NCI-H1105 (cell line): ENCODE data around the gene TRIM31.
A peak's percentile ranks its signal among the peaks of the same experiment; 100 is the strongest.
"Not testable (repeated sequence)": the region's sequence is repeated elsewhere in the genome, so short reads cannot be mapped to it uniquely, and the experiment has no call there.

Source experiments
- DNase-seq: peaks from one replicate; lab custom pipeline; 2025; lab: John Stamatoyannopoulos, UW

The TRIM31 gene

DNA sequence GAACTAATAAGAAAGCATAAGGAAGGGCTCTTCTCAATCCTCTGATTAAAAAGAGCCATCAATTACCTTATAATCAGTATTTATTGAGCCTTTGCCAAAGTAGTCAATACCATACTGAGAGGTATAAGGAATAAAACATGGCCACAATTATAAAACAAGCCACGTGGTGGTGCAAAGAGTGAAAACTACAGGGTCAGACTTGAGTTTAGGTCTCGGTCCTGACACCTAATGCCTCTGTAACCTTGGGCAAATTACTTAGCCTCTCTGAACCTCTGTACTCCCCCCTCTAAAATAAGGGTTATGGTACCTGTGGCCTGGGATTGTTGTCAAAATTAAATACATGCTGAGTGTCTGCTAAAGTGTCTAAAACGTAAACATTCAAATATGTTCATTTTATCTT, 36.3 kb upstream of the TRIM31 start:
- no peak for DNase-seq

DNA sequence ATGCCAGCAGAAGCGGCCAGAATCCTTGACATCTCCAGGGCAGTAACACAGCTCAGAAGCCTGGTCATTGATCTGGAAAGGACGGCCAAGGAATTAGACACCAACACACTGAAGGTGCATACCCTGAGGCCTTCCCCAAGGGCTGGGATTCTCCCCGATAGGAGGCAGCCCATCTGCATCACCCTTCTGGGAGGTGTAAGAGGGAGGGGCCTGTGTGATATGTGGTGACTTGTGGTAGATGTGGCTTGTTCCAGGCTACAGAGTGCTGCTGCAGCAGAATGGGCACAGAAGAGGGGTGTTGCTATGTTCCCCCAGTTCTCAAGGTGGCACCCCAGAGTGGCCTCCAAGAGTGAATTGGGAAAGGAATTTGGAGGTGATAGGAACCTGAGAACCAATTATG, 34.2 kb upstream of the TRIM31 start:
- DNase-seq: no peak

DNA sequence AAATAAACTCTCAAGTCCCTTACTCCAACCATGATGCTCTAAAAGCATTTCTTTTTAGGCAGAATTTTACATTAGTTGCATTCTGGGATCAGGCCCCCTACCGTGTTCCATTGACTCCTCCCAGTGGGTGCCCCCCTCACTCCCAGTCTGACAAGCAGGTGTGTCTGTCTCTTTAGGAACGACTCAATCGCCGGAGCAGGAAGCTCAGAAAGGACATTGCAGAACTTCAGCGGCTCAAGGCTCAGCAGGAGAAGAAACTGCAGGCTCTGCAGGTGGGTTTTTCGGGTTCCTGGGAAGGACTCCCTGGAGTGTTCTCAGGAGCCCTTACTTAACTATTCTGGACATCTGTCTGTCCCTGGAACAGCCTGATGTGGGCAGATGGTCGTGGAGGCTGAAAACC, 32.9 kb upstream of the TRIM31 start:
- DNase-seq: no peak

DNA sequence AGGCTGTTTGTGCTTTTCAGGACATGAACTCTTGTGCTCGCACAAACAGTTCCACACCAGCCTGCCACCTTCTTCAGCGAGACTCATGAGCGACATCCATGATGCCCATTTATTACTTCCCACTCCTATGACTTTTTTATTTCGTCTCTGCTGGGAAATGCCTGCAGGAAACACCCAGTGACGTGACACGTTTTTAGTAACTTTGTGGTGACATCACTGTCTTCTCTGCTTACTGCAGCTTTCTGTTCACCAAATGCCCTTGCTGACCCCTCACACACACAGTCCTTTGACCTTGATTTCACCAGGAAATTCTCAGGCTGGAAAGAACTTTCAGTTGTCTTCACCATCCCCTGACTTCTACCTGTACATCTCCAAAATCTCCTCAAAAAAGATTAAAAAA, 31.9 kb upstream of the TRIM31 start:
- DNase-seq: no peak

DNA sequence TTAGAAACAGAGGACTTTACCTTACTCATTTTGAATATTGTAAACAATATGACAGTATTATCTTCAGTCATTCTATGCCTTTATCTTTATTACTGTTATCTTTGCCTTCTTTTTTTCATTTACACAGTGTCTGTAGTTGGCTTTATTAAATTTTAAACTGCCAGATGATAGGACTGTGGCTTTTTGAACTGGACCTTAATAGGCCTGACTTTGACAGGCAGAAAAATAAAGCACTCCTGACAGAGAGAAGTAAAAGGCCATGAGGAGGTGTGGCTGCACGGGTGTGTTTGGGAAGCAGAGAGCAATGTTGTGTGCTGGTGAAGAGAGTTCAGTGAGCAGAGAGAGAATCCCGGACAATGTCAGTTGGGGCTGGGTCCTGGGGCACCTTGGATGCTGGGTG, 30.9 kb upstream of the TRIM31 start:
- DNase-seq: no peak

DNA sequence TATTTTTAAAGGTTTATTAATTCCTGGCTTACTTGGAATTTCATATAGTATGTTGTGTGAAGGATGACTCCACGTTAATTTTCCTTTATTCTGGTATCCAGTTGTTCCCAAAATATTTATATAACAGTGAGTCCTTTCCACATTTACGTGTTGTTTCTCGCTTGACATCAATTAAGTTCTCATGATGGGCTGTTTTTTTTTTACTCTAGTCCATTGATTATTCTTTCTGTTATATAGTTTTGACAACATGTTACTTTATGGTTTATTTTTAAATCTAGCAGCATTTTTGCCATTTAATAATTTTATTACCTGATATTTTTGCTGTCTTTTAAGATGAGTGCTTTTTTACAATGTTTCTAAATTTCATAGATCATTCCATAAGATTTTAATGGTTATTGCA, 29.8 kb upstream of the TRIM31 start:
- DNase-seq: no peak

DNA sequence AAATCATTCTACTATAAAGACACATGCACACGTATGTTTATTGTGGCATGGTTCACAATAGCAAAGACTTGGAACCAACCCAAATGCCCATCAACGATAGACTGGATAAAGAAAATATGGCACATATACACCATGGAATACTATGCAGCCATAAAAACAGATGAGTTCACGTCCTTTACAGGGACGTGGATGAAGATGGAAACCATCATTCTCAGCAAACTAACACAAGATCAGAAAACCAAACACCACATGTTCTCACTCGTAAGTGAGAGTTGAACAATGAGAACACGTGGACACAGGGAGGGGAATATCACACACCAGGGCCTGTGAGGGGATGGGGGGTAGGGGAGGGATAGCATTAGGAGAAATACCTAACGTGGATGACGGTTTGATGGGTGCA, 27.4 kb upstream of the TRIM31 start:
- DNase-seq: not testable (repeated sequence)

DNA sequence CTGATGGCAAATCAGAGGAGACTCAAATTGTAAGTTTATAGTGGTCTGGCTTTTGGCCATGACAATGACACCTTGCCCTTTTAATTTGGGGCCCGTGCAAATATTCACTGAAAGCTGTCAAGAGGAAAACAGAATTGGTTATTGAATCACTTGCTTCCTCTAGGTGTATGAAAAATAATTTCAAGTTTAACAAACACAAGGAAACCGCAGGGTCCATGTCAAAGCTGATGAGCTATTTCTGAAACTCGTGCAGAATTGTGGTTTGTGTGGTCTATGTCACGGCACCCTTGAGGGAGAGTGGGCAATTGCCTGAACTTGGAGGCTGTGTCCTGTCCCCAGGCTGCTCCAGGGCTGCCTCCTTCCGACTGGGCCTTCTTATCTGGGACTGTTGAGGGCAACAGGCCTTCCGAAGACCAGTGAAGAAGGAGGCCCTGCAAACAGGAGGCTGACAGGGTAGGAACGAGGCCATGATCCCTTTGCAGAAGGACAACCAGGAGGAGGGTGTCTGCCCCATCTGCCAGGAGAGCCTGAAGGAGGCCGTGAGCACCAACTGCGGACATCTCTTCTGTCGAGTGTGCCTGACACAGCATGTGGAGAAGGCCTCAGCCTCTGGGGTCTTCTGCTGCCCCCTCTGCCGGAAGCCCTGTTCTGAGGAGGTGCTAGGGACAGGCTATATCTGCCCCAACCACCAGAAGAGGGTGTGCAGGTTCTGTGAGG, 23.8 kb upstream of the TRIM31 start:
- no peak for DNase-seq

DNA sequence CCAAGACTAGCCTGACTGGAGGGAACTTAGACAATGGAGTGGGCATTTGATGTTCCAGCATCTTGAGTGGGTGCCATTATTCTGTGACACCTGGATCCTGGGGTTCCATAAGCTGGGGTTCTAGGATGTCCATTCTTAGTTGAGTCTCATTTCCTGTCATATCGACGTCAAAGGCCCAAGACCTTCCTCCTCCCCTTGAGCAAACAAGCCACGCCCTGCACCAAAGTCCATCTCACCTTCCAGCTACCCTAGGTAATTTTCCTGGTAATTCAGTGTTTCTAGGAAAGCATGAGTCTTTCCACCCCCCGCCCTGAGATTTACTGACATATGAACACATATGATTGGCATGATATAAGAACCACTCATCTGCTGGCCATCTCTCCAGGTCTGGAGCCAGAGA, 22.9 kb upstream of the TRIM31 start, which contains the start of gene TRIM40:
Gene TRIM40 (plus strand): TSS at position 384 of the 400 bp plus-strand sequence. CDS start 897 bp downstream, outside the sequence.
- DNase-seq: no peak

DNA sequence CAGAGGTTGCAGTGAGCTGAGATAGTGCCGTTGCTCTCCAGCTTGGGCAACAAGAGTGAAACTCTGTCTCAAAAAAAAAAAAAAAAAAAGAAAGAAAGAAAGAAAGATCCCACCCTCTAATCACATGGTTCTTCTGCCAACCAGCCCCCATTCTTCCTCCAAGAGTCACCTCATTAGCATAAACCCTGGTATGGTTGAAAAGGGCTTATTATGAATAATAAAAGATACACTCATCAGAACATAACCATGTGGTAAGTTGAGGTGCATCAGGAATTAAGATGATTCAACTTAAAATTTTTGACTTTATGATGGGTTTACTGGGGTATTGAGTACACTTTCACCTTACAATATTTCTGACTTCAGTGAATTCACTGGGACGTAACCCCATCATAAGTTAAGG, 22.3 kb upstream of the TRIM31 start:
- DNase-seq: no peak

DNA sequence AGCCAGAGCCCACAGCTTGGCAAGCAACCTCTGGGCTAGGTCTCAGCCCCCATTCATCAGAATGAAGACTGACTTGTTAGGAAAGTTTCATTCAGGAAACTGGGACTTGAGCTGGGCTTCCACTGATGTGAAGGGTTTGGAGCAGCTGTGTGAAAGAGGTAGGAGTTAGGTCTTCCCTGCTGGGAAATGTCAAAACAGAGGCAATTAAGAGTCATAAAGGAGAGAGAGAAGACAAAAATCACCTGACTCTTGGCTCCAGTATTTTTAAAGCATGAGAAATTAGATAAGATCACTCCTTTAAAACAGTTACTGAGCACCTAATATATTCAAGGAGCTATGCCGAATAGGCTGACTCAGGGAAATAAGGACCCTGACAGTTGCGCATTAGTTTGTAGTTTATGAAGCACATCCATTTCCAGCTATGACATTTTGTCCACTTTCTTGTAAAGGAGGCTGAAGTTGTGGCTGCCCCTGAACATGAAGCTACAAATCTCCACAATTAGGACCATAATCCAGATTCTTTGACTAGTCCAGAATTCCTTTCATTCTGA, 19.1 kb upstream of the TRIM31 start:
- DNase-seq: no peak

DNA sequence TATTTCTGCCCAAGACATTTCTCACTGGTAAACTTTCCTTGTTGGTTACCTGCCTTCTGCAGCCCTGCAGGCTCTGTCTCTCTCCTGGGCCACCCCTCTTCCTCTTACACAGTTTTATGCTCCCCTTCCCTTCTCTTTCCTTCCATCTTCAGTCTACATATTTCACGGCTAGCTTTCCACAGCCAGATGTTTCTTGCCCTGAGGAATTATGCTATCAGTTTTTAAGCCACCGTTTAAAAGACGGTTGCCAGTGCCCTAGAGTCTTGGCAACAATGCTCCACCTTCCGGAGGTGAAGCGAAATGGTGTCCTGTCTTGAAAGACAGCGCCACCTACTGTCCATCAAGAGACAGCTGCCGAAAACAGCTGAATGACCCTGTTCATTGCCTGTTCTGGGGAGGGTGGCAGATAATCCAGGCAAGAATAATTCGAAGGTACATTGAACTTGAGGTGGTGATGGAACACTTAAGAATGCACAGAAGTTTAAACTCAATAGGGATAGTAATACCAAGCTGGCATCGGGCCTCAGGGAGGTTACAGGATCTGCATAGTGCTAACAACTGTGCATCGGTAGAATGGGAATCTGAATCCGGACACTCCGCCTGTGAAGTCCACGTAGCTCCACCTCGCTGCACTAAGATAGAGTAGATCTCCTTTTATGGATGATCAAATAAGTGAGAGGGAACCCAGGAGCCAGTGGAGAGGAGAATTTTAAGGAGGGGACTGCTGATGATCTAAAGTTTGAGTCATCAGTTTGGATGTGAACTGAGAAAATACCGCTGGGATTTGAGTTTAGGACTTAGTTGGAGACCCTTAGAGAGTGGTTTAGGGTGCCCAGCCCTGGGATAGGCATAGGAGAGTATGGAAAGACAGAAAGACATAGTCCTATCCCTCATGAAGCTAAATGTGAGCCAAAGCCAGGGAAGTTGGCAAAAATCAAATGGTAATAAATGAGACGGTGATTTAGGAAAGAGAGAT, 18.3 kb upstream of the TRIM31 start:
- DNase-seq: peak; percentile 67

DNA sequence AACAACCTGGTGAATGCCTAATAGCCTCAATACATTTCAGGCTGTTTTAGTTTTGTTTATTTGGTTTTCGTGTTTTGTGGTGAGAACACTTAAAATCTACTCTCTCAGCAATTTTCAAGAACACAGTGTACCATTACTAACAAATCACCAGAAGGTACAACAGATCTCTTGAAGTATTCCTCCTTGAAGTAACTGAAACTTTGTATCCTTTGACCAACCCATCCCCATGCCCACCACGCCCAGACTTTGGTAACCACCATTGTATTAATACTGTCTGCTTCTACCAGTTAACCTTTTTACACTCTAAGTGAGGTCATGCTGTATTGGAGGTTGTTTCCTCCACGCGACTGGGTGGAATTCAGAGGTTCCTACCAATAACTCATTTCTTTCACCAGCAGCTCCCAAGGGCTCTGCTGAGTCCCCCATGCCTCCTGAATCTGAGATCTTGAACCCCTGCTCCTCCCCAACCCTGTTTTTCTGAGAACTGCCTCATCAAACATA, 17.3 kb upstream of the TRIM31 start:
- DNase-seq: no peak

DNA sequence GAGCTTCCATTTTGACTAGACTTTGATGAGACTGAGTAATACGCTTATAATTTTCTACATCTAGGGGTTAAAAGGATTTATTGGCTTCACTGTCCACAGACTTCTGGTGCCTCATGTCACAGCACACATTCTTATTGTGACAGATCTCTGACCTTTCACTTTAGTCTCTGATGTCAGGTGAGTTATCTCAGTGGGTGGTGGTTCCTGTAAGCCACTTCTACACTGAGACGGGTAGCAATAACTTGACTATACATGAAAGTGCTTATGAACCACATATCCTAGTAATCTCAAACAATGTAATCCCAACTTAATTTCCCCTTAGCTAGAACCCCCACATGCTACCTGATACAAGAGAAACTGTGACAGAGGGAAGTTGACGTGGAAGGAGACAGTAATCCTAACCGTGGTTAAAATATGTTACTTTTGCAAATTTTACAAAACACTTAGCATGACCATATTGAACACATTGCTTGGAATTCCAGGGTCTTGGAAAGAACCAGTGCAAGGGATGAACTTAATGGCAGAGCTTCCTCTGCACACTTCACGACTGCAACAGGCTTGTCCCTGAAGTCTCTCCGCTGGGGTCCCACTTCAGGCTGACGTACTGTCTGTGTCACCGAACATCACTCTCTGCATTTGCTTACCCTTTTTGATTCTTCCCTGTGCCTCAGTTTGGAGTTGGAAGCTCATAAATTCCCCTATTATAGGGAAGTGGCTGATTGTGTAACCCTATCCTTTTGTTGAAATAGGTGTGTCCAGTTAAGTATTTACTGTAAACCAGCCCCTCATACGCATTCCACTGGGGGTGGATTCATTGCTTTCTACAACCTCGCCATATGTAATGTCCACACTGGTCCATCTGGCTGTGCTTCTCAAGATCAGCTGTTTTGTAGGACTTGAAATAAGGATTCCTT, 16.6 kb upstream of the TRIM31 start:
- no peak for DNase-seq

DNA sequence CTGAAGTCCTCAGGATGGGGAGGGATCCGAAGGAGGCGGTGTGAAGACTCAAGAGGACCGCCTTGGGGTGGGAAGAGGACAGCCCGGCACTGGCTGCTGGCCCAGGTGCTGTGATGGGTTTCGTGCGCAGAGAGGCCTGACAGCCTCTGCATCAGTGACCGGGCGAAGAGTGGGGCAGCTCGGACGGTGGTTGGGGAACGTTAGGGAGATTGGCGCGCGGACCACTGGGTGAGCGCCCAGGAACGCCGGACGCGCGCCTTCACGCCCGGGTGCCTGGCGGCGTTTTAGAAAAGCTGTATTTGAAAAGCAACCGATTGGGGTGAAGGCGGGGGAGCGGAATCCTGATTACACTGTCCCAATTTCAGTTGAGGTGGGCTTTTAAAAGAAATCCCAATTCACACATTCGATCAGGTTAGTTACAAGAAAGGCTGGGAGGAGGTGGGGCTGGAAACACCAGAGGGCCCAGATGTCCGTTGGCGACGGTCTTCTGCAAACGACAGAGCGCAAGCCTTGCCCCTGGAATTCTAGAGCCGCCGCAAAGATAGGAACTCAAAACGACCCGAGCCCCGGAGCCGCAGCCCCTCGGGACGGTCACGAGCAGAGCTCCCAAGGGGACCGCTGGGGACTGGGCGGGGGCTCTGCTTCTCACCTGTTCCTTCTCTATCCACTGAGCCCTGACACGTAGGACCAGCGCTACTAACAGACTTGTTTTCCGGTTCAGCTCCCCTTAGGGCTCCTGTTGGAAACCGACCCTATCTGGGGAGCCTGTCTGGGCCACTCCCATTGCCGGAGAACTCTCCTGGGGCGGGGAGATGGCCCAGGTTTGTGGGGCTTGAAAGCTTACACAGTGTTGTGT, 14.6 kb upstream of the TRIM31 start:
- DNase-seq: no peak

DNA sequence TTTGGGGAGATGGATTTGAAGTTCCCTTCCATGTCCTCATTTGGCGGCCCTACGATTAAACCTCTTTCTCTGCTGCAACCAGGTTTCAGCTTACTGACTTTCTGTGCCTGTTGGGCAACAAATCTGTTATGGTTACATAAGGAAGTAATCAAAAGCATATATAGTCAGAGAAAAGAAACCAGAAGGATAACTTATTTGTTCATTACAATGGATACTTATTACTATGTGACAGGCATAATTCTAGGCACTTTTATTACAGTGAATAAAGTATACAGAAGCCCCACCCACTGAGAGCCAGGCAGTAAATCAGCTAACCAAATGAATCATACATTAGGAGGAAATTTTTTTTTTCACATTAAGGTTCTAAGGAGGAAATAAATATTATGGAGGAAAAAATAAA, 9.6 kb upstream of the TRIM31 start:
- no peak for DNase-seq

DNA sequence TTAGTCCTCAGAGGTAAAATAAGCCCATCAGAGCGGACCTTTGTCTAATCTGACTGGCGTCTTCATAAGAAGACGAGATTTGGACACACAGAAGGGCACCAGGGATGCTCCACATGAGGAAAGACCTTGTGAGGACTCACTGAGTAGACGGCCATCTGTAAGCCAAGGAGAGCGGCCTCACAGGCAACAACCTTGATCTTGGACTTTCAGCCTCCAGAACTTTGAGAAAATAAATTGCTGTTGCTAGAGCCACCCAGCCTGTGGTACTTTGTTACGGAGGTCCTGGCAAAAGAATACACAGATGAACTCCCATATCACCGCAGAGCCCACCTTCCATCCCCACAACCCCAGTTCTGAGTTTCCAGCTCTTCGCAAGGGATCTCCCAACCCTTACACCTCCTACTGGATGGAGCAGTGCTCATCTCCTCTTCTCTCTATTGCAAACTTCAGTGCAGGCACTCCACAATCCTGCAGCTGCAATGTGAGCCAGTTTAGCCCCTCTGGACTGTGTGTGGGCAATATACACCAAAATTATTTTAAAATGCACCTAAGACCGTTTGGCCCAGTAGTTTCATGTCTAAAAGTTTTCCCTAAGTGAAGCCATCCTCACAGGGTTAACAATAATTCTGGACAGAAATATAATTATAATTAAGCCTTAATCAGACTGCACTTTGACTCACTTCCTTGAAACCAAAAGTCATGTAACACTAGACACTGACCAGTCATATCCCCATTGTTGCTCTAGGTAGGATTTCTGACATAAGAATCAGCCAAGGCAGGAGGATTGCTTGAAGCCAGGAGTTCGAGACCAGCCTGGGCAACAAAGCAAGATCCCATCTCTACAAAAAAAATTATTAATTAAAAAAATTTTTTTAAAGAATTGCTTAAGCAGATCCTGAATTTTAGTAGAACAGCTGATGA, 8.8 kb upstream of the TRIM31 start:
- DNase-seq: no peak

DNA sequence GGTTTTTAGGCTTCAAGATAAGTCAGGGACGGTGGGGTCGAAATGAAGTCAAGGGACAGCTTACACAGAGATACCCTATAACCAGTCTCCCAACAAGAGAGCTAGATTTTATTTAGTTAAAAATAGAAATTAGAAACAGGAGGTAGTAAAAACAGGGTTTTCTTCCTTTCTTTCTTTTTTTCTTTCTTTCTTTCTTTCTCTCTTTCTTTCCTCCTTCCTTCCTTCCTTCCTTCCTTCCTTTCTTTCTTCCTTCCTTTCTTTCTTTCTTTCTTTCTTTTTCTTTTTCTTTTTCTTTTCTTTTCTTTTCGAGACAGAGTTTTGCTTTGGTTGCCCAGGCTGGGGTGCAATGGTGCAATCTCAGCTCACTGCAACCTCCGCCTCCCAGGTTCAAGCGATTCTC, 5.8 kb upstream of the TRIM31 start:
- DNase-seq: not testable (repeated sequence)

DNA sequence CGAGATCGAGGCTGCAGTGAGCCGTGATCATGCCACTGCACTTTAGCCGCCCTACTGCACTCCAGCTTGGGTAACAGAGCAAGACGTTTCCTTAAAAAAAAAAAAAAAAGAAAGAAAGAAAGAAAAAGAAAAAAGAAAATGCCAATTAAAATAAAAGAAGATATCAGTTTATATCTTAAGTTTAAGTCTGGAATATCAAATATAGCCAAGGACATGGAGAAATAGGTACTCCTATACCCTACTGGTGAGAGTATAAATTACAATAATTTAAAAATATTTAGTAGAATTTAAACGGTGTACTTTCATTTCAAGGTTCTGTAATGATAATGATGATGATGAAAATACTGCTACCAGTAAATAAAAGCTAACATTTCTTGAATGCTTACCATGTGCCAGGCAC, 3.8 kb upstream of the TRIM31 start:
- no peak for DNase-seq

DNA sequence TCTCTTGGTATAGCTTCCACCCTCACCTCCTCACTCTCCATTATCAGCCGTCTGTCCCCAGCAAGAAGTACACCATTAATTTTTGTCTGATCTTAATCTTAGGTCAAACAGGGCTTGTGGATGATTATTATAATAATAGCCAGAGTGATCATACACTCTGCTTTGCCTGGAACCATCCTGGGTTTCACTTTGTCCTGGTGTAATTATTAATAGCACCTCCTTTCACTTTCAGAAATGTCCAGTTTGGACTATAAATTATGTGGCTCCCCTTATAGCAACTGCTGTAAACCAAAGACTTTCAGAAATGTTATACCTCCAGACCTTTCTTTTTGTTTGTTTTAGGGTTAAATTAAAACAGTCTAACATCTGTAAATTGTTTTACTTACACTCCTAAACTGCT, 951 bp upstream of the TRIM31 start:
- DNase-seq: no peak
